ENCODE results near the gene DNAJB2.
"Not testable (repeated sequence)": the region's sequence is repeated elsewhere in the genome, so short reads cannot be mapped to it uniquely, and the experiment has no call there.

The DNAJB2 gene

DNA sequence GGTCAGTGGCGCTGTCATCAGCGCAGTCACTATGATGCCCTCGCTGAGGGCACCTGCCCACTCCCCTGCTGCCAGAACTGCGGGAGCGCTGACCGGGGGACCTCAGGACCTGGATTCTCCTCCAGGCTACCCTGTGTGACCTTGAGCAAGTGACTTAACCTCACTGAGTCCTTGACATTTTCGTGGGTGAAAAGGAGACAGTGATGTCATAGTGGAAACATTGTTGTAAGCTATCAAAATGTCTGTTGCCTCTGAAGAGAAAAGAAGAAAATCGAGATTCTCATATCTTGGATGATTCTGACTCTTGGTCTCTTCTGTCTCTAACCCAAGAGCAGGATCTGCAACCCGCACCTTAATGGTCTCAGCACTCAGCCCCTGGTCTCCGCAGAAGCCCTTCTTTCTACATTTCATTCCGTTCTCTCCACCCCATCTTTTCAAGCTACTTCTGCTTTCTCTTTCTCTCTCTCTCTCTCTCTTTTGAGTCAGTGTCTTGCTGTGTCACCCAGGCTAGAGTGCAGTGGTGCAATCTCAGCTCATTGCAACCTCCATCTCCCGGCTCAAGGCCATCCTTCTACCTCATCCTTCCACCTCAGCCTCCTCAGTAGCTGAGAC, 24.5 kb upstream of the DNAJB2 start:
- in situ Hi-C loops (cut with HindIII; ENCODE audit: low sequenced_read_pairs) = no loop called here

DNA sequence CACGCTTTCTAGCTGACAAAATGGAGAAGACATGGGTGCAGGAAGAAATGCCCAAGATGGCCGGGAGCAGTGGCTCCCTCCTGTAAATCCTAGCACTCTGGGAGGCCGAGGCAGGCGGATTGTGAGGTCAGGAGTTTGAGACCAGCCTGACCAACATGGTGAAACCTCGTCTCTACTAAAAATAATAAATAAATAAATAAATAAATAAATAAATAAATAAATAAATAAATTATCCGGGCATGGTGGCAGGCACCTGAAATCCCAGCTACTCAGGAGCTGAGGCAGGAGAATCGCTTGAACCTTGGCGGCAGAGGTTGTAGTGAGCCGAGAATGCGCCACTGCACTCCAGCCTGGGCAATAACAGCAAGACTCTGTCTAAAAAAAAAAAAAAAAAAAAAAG, 20.2 kb upstream of the DNAJB2 start:
- in situ Hi-C loops (cut with HindIII; ENCODE audit: low sequenced_read_pairs) = not testable (repeated sequence)

DNA sequence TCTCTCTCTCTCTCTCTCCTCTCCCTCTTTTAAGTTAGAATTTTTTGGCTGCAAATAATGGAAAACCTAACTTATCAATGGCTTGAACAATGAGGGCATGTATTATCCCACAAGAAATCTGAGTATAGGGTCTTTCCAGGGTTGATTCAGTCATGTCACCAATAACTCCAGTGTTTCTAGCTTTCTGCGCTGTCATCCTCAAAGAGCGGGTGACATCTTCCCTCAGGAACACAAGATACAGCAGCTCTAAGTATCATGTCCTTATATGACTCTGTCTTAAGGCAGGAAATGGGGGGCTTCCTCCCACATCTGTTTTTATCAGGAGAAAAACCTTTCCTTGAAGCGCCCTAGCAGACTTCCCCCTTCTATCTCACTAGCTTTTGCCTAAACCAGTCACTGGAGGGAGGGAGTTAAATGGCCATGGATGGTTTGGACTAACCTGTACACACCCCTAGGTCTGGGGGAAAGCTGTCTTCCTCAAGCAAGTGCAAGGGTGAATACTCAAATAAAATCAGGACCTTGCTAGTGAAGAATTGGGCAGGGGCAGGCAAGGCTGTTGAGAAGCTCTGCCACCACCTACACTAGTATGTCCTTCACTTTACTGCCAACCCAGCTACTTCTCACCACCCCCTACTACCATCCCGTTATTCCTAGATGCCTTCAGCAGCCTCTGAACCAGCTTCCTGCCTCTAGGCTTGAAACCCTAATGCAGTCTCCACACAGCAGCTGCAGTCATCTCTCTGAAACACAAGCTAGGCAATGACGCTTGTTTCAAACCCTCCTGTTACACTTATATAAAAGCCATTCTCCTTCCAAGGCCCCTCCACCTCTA, 17.9 kb upstream of the DNAJB2 start:
- in situ Hi-C loops (cut with HindIII; ENCODE audit: low sequenced_read_pairs) = no loop called here

DNA sequence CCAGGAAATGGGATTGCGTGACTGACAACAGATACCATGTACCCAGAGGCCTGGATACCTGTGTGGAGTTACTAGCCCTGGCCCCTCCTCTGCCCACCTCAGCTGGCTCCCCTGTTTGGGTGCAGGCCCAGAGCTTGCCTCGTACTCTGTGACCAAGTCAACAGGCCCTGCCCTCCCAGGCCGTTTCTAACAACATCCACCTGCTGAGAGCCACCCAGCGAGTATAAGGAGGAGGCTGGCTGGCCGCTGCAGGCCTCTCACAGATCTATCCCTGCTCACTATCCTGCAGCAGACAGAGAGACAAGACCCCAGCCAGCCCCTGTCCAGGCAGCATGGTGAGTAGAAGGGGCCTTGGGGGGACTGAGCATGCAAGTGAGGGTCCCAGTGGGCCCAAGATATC, 12.9 kb upstream of the DNAJB2 start:
- in situ Hi-C loops (cut with HindIII; ENCODE audit: low sequenced_read_pairs) = no loop called here

DNA sequence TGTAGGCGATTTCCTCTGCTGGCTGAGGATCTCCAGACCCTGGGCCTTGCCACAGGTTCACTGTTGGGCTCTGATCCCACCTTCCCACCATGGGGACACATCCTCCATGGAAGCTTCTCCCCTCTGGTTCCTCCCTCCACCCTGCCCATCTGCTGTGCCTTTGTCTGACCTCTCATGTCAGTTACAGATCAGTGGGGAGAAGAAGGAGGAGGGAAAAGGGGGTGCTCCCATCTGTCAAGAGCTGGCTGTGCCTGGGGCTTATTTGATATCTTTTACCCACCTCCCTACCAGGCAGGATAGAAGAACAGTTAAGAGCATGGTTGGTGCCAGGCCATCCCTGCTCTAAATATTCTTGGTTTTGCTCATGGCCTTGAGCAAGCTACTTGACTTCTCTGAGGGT, 12.3 kb upstream of the DNAJB2 start:
- in situ Hi-C loops (cut with HindIII; ENCODE audit: low sequenced_read_pairs) = no loop called here

DNA sequence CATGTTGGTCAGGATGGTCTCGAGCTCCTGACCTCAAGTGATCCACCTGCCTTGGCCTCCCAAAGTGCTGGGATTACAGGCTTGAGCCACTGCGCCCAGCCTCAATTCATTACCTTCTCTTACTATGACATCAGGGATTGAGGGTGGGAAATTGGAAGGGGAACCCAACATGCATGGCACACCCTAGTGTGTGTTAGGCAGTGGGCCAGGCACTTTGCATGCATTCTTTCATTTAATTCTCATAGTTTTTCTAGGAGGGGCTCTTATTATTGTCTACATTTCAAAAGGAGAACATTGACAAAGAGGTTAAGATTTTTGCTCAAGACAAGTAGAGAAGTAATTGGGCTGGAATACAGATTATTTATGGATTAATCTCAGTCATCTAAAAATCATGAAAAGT, 10.9 kb upstream of the DNAJB2 start:
- in situ Hi-C loops (cut with HindIII; ENCODE audit: low sequenced_read_pairs) = no loop called here

DNA sequence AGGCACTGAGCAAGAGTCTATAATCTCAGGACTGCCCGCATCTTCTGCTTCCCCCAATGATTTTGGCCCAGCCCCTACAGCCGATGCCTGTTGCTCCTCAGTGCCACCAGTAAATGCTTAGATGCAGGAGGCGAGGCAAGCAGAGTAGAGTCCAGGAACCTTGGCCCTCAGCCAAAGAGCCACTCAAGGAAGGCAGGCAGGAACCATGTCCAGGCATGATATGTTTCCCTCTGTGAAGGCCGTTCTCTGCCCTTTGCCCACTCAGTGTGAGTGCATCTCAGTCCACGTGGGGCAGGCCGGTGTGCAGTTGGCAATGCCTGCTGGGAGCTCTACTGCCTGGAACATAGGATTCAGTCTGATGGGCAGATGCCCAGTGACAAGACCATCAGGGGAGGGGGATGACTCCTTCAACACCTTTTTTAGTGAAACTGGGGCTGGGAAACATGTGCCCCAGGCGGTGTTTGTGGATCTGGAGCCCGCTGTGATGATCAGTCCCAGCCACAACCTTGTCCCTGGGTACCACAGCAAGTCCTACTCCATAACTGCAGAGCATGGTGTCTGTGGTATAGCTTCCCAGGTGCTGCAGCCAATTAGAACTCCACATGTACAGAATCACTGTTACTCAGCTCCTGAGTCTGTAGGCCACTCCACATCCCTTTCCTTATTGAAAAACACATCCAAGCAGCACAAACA, 9.7 kb upstream of the DNAJB2 start:
- in situ Hi-C loops (cut with HindIII; ENCODE audit: low sequenced_read_pairs) = no loop called here

DNA sequence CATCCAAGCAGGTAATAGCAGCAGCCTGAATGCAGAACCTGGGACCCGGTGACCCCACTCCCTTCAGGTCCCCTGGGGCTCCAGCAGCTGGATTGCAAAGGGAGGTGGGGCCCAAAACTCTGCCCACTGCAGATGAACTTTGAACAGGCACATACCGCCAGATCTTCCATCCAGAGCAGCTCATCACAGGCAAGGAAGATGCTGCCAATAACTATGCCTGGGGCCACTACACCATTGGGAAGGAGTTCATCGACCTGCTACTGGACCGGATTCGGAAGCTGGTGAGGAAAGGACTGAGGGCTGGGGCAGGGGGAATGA, 9.2 kb upstream of the DNAJB2 start:
- in situ Hi-C loops (cut with HindIII; ENCODE audit: low sequenced_read_pairs) = no loop called here

DNA sequence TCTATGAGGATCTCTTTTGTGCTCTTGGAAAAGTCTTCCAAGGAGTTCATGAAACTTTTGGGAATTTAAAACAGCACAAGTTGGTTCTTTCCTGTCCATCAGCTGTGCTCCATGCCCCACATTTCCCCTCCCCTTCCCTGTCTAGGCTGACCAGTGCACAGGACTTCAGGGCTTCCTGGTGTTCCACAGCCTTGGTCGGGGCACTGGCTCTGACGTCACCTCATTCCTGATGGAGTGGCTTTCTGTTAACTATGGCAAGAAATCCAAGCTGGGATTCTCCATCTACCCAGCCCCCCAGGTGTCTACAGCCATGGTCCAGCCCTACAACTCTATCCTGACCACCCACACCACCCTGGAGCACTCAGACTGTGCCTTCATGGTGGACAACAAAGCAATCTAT, 8.1 kb upstream of the DNAJB2 start:
- in situ Hi-C loops (cut with HindIII; ENCODE audit: low sequenced_read_pairs) = no loop called here

DNA sequence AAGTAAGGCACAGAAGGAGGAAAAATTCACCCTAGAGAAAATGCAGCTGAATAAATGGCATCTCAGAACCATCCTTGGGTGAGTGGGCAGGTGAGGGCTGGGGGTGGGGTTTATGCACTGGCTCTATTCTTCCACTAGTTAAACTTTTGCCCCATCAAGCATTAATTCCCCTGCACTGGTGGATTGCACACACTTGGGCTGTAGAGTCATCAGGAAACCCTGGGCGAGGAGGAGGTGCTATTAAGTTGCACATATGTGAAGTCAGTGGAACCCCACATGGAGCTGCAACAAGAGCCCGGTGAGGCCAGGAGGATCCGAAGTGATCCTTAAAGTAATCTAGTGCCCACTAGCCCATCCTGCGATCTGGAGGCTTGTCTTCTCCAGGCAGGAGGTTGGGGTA, 6.8 kb upstream of the DNAJB2 start:
- in situ Hi-C loops (cut with HindIII; ENCODE audit: low sequenced_read_pairs) = no loop called here

DNA sequence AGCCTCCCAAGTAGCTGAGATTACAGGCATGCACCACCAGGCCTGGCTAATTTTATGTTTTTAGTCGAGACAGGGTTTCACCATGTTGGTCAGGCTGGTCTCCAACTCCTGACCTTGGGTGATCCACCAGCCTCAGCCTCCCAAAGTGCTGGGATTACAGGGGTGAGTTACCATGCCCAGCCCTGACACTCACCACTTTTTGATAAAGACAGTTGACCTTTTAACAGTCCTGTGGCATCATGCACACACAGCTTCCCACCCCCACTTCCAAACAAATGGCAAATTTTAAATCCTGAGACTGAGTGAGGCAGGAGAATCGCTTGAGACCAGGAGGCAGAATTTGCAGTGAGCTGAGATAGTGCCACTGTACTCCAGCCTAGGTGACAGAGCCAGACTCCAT, 6.2 kb upstream of the DNAJB2 start:
- in situ Hi-C loops (cut with HindIII; ENCODE audit: low sequenced_read_pairs) = no loop called here

DNA sequence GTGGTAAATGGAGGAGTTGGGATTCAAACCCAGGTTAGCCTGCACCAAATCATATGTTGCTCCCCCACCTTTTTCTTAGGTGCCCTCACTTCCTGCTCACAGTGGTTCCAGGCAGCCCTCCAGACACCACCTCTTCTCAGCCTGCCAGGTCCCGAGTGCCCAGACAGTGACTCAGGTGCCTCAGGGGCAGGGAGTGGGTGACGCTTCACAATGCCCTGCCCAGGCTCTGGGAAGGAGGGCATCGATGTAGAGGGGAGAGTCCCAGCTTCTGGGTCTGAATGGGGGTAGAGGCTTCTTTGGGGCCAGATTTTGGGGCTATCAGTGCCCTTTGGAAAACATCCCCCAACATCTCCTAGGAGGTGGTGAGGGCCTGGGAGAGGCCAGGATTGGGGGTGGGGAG, 5.2 kb upstream of the DNAJB2 start:
- in situ Hi-C loops (cut with HindIII; ENCODE audit: low sequenced_read_pairs) = no loop called here

DNA sequence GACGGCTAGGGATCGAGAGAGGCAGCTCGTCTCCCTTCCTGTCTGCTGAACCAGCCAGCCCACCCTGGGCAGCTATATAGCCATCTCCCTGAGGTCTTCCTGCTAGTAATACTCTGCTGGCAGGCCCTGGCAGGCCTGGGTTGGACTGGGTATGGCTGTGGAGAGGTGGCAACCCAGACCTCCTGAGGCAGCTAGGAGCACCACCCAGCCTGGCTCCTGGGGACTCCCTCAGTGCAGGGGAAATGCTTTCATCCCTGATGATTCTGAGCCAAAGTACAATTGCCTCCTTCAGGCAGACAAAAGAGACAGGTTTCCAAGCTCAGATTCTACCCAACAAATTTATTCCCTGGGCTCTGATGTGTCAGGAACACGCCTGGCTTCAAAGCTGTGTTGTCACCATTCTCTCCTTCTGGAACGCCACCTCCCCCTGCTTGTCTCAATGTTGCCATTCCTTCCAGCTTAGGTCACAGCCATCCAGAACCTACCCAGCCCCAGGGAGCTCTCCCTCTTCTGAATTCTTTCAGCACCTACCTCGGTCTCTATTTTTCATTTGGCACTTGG, 4.7 kb upstream of the DNAJB2 start:
- in situ Hi-C loops (cut with HindIII; ENCODE audit: low sequenced_read_pairs) = no loop called here

DNA sequence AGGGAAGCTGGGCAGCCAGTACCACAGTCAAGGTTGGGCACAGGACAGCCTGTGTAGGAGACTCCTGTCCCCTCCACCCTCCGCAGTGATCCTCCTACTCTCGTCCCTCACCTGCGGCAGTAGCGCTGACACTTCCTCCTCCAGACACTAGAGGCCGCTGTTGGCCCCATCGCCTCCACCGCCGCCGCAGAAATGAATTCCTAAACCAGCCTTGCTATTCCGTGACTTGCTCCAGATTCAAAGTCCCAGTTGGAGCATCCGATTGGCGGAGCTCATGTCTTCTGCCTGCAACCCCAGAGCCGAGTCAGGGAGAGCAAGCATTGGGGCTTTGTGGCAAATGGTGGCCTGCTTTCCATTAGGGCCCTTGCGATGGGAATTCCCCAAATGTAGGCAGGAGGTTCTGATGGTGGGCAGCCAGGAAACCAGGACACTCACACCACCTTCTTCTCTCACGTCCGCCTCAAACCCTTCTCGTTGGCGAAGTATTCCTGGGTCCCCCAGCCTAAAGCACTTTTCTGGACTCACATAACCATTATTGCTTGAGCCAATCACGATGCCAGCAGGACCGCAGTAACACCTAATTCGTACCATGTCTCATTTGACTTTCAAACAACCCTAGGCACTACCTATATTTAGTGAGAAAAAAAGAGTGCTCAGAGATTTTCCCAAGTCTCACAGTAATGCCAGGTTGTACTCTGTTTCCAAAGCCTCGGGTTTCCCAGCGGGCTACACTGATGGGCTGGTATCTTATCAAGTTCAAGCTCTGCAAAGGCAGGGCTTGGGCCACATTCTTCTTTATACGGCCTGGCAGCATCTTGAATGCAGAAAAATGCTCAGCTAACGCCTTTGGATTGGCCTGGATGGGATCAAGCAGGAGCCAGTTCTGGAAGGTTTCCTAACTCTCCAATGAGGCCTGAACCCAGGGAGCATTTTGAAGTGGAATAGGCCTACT, 1.2 kb upstream of the DNAJB2 start:
- in situ Hi-C loops (cut with HindIII; ENCODE audit: low sequenced_read_pairs) = no loop called here

DNA sequence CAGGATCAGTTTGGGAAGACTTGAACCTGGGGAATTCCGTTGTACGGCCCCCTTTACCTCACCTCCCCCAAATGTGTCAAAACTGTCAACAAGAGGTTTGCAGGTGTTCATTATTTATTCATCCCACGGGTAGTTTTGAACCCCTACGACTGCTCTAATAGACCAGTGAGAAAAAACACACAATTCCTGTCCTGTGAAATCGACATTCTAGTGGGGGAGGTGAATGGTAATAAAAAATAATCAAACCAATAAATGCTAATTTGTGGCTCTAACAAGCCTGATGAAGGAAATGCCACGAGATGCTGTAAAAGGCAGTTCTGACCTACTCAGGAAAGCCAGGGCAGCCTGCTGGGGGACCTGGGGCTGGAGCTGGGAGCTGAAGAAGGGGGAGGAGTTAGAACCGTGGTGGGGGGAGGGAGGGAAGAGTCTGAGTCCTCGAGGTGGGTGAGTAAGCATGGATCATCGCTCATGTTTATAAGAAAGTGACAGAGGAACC, 463 bp upstream of the DNAJB2 start:
- in situ Hi-C loops (cut with HindIII; ENCODE audit: low sequenced_read_pairs) = no loop called here

DNA sequence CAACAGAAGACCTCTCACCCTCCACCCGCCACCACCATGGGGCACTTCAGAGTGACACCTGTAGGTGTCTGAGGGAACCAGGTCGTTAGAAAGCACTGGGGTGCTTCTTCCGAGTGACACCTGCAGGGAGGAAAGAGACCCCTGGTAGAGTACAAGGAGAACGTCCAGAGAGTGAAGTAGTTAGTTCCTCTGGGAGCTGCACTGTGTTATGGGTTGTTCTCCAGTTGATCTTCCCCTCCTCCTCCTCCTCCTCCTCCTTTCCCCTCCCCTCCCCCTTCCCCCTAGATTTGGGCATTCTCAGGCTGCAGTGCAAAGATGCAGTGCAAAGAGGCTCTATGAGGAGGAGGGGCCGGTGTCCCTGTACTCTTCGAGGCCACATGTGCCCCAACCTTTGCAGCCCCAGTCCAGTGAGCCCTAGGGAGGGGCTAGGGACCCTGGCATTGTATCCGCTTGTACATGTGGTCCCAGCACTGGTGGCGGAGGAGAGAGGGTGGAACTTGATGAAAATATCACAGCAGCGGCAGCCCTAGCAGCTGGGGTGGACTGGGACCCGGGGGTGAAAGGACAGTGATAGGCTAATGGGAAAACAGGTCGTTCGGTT, 850 bp downstream of the DNAJB2 start:
- in situ Hi-C loops (cut with HindIII; ENCODE audit: low sequenced_read_pairs) = no loop called here

DNA sequence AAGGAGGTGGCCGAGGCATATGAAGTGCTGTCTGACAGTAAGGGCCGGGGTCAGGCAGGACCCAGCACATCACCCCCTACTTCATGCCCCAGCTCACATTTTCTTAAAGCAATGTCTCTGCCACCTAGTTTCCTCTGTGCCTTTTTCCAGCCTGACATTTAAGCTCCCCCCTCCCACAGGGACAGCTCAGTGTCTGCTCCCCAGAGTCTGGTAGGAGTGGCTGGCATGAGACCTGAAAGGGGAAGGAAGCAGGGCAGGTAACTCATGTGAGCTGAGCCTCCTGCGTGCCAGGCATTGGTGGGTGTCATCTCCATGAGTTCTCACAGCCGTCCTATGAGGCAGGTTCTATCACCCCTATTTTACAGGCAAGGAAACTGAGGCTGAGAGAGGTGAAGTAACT, 1.5 kb downstream of the DNAJB2 start:
- in situ Hi-C loops (cut with HindIII; ENCODE audit: low sequenced_read_pairs) = no loop called here

DNA sequence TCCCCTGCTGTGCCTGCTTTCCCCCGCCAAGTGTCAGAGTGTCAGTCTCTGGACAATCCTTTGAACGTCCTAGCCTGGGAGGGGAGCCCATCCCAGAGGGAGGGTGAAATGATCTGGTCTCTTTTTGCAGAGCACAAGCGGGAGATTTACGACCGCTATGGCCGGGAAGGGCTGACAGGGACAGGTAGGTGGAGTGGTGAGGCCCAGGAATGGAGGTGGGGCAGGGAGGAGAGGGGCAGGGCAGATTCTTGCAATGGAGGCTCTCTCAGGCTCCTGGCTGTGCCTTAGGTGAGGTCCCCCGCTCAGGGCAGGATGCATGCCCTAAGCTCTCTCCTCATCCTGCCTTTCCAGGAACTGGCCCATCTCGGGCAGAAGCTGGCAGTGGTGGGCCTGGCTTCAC, 2.4 kb downstream of the DNAJB2 start:
- in situ Hi-C loops (cut with HindIII; ENCODE audit: low sequenced_read_pairs) = no loop called here

DNA sequence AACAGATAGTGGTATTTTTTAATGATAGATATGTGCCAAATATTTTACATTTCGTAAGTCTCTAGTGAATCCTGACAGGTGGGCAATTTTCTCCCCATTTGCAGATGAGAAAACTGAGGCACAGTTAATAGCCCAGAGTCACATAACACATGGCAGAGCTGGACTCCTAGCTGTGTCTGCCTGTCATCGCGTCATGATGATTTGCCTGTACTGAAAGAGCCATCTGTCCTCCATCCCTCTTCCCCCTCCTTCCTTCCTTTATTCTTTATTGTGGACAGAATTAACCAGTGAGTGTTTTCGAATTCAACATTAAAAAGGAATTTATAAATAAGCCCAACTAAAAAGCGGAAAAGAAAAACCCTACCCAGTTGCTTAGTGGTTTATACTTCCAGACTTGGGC, 3.2 kb downstream of the DNAJB2 start:
- in situ Hi-C loops (cut with HindIII; ENCODE audit: low sequenced_read_pairs) = no loop called here

DNA sequence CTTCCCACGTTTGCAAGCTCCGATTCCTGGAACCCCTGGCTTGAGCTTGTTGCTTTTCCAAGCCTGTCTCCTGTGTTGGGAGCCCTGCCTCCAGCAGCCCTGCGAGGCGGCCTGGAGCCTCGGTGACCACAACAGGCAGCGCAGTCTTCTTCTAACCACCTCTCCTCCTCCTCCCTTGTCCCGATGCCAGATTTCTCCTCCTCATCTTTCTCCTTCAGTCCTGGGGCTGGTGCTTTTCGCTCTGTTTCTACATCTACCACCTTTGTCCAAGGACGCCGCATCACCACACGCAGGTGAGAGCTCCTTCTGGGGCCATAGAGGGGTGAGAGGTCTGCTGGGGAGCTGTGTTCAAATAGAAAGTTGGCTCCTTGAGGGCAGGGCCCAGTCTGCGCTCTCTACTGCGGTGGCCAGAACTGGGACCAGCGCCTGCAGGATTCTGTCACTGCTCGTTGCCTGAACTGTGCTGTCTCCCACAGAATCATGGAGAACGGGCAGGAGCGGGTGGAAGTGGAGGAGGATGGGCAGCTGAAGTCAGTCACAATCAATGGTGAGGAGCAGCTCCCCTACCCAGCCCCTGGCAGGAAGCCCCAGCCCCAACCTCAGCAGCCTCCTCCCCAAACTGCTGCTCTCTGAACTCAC, 3.9 kb downstream of the DNAJB2 start:
- in situ Hi-C loops (cut with HindIII; ENCODE audit: low sequenced_read_pairs) = no loop called here

Measured in endothelial cell of hepatic sinusoid (primary cell).